Caco-2 (cell line): ENCODE data around the gene TNFAIP3. TPM values are rescaled to one million over a fixed set of nuclear protein-coding genes. Genes with fewer than 3 reads are reported as not detected.

Source experiments
- BruUV-seq: library from RNA; stranded (reverse); fragments of 400-500 nt; replicated peaks from 2 replicates; lab custom pipeline; 2021; lab: Mats Ljungman, UMichigan
- CTCF ChIA-PET: fragments of 300-600 bp; sonication (Branson Sonifier 250); formaldehyde crosslinking; loops from one replicate; lab custom pipeline; 2022; ENCODE audit warnings: antibody characterized with exemption; lab: Charles Lee
- POLR2A ChIA-PET: fragments of 300-600 bp; sonication (Branson Sonifier 250); formaldehyde crosslinking; loops from one replicate; lab custom pipeline; 2022; ENCODE audit warnings: antibody characterized with exemption; lab: Charles Lee
- DNase-seq, 2 experiments: peaks; one replicate each; pipeline versions ENCODE4 v3.0.0 to v3.0.0-alpha.2; 2020 to 2022
- H3K27me3 ChIP-seq: replicated peaks from 2 replicates; pipeline ENCODE4 v1.6.0; 2011; ENCODE audit warnings: low read length; ENCODE audit not compliant: control insufficient read depth, insufficient read depth
- H3K36me3 ChIP-seq: 2 replicates; pipeline ENCODE4 v1.5.1; 2011; ENCODE audit warnings: low read length; ENCODE audit not compliant: control insufficient read depth, insufficient read depth
- H3K4me1 ChIP-seq: fragments of 250-450 bp; sonication (Bioruptor Pico); 2 replicates; pipeline ENCODE4 v1.5.1; 2020; ENCODE audit warnings: mild to moderate bottlenecking
- H3K4me3 ChIP-seq: 2 replicates; pipeline ENCODE4 v1.5.1; 2011; ENCODE audit warnings: low read depth, mild to moderate bottlenecking, control low read depth, low read length
- H3K9me3 ChIP-seq: fragments of 250-450 bp; sonication (Bioruptor Pico); 2 replicates; pipeline ENCODE4 v1.5.1; 2020; ENCODE audit warnings: mild to moderate bottlenecking, moderate library complexity
- H3K27ac Mint-ChIP-seq: one replicate; pipeline ENCODE4 v1.8.0; 2022; ENCODE audit warnings: mixed read lengths; ENCODE audit not compliant: unreplicated experiment
- H3K27me3 Mint-ChIP-seq: one replicate; pipeline ENCODE4 v1.8.0; 2022; ENCODE audit warnings: mixed read lengths; ENCODE audit not compliant: insufficient read depth, unreplicated experiment
- H3K36me3 Mint-ChIP-seq: one replicate; pipeline ENCODE4 v1.8.0; 2022; ENCODE audit warnings: mild to moderate bottlenecking, mixed read lengths; ENCODE audit not compliant: insufficient read depth, unreplicated experiment
- H3K4me1 Mint-ChIP-seq: one replicate; pipeline ENCODE4 v1.8.0; 2022; ENCODE audit warnings: low read depth, mixed read lengths; ENCODE audit not compliant: unreplicated experiment
- H3K4me3 Mint-ChIP-seq: one replicate; pipeline ENCODE4 v1.8.0; 2022; ENCODE audit warnings: mild to moderate bottlenecking, moderate library complexity, mixed read lengths; ENCODE audit not compliant: unreplicated experiment
- H3K9me3 Mint-ChIP-seq: one replicate; pipeline ENCODE4 v1.8.0; 2022; ENCODE audit warnings: mixed read lengths; ENCODE audit not compliant: unreplicated experiment
- CTCF ChIP-seq, 2 experiments: fragments of 200-600 bp in 1 of 2; IDR thresholded peaks; 1 replicate in 1 of 2; 2 replicates in 1 of 2; pipeline versions ENCODE4 v1.5.1 to v1.8.0; 2011 to 2022; ENCODE audit warnings: antibody characterized with exemption in 1 of 2, control low read depth in 1 of 2, inconsistent platforms in 1 of 2, low read depth in 1 of 2, low read length in 1 of 2, mild to moderate bottlenecking in 1 of 2, moderate library complexity in 1 of 2; ENCODE audit not compliant: insufficient read depth in 1 of 2, severe bottlenecking in 1 of 2, unreplicated experiment in 1 of 2
- intact Hi-C: fragments of 100-400 bp; cut with micrococcal nuclease; formaldehyde crosslinking; loops from one replicate; pipeline ENCODE4 v1.10.0; 2022; ENCODE audit not compliant: unreplicated experiment
- total RNA-seq: library from RNA; stranded (reverse); gene quantifications from 2 replicates; pipeline ENCODE4 v1.2.3, GENCODE V29; 2022

TNFAIP3 gene
- total RNA-seq, 1 experiment from 2014 or later = 45.7 TPM

GRCh38 chr6:137827411-137827940 lies 39.6 kb upstream of the TNFAIP3 start:
- no peaks in the 10 kb centered on the region for H3K27me3 ChIP-seq
- no peaks in the 10 kb centered on the region for H3K36me3 ChIP-seq
- Mint-ChIP-seq H3K4me3 (no peak overlapping the region), H3K9me3 (no peaks in the 10 kb centered on the region), H3K27ac (no peak overlapping the region), H3K4me1 (peaks cover 20% of the 10 kb centered on the region), H3K27me3 (no peaks in the 10 kb centered on the region), H3K36me3 (no peaks in the 10 kb centered on the region)
- no peak for DNase-seq
- H3K4me3 ChIP-seq = no peak overlapping the region
- CTCF ChIA-PET = no interaction called here
- no peaks in the 10 kb centered on the region for H3K9me3 ChIP-seq
- intact Hi-C loops = no loop called here
- BruUV-seq = no TSS peak
- POLR2A ChIA-PET = no interaction called here
- no peak for TF ChIP-seq CTCF (IDR thresholded peaks at IDR 0.05; ENCODE audit: insufficient read depth in 1 of 2, low read depth in 1 of 2, low read length in 1 of 2, severe bottlenecking in 1 of 2, unreplicated experiment in 1 of 2)
- no peaks in the 10 kb centered on the region for H3K4me1 ChIP-seq

- H3K27ac Mint-ChIP-seq = no peak overlapping the region
- H3K9me3 Mint-ChIP-seq = no peaks in the 10 kb centered on the region
- H3K27me3 Mint-ChIP-seq = no peaks in the 10 kb centered on the region
- H3K4me3 Mint-ChIP-seq = no peak overlapping the region
- CTCF ChIA-PET = no interaction called here
- DNase-seq = no peak
- peaks cover 20% of the 10 kb centered on the region for H3K4me1 Mint-ChIP-seq
- Histone ChIP-seq H3K4me3 (no peak overlapping the region), H3K27me3 (no peaks in the 10 kb centered on the region), H3K36me3 (no peaks in the 10 kb centered on the region), H3K9me3 (no peaks in the 10 kb centered on the region), H3K4me1 (no peaks in the 10 kb centered on the region)
- H3K36me3 Mint-ChIP-seq = no peaks in the 10 kb centered on the region
- intact Hi-C loops = no loop called here
- no TSS peak for BruUV-seq
- POLR2A ChIA-PET = no interaction called here
- TF ChIP-seq CTCF (IDR thresholded peaks at IDR 0.05; ENCODE audit: insufficient read depth in 1 of 2, low read depth in 1 of 2, low read length in 1 of 2, severe bottlenecking in 1 of 2, unreplicated experiment in 1 of 2) = no peak
Observed at GRCh38 chr6:137827977-137828810, 38.9 kb upstream of the TNFAIP3 start.

GRCh38 chr6:137829641-137830083 lies 37.4 kb upstream of the TNFAIP3 start:
- CTCF ChIA-PET = no interaction called here
- Mint-ChIP-seq H3K27me3 (no peaks in the 10 kb centered on the region), H3K4me3 (no peak overlapping the region), H3K4me1 (peaks cover 15% of the 10 kb centered on the region), H3K9me3 (peaks cover 5% of the 10 kb centered on the region), H3K27ac (peak overlapping the region; percentile 60), H3K36me3 (no peaks in the 10 kb centered on the region)
- H3K4me3 ChIP-seq = no peak overlapping the region
- no TSS peak for BruUV-seq
- H3K9me3 ChIP-seq = no peaks in the 10 kb centered on the region
- no peaks in the 10 kb centered on the region for H3K27me3 ChIP-seq
- intact Hi-C loops = no loop called here
- no peaks in the 10 kb centered on the region for H3K4me1 ChIP-seq
- TF ChIP-seq CTCF (IDR thresholded peaks at IDR 0.05; ENCODE audit: insufficient read depth in 1 of 2, low read depth in 1 of 2, low read length in 1 of 2, severe bottlenecking in 1 of 2, unreplicated experiment in 1 of 2) = no peak
- DNase-seq = no peak
- POLR2A ChIA-PET = no interaction called here
- no peaks in the 10 kb centered on the region for H3K36me3 ChIP-seq
